ENCODE measurements around the gene GRIA1.

GRCh38 chr5:153543288-153543687 is 52.8 kb downstream of the GRIA1 start:
- TF ChIP-seq EP300 (IDR thresholded peaks at IDR 0.05) (no peak), CTCF (IDR thresholded peaks at IDR 0.05) (no peak)
